HG02981 (cell line): ENCODE results near the gene MGRN1.
"Not testable (repeated sequence)": the region's sequence is repeated elsewhere in the genome, so short reads cannot be mapped to it uniquely, and the experiment has no call there.

ENCODE experiments used
- ATAC-seq: cut with Tn5 transposase; IDR thresholded peaks from one replicate; pipeline ENCODE4 v1.9.1; 2021; ENCODE audit warnings: mild to moderate bottlenecking, moderate library complexity; ENCODE audit not compliant: unreplicated experiment

The MGRN1 gene

GRCh38 chr16:4650443-4651074 lies 25.9 kb downstream of the MGRN1 start:
- not testable (repeated sequence) for ATAC-seq

GRCh38 chr16:4651827-4652226 lies 27.2 kb downstream of the MGRN1 start:
- no peak for ATAC-seq

GRCh38 chr16:4652561-4652960 lies 27.9 kb downstream of the MGRN1 start:
- no peak for ATAC-seq

GRCh38 chr16:4654011-4654963 lies 29.7 kb downstream of the MGRN1 start:
- no peak for ATAC-seq

GRCh38 chr16:4654964-4655590 lies 30.5 kb downstream of the MGRN1 start:
- no peak for ATAC-seq

GRCh38 chr16:4655801-4656200 lies 31.2 kb downstream of the MGRN1 start:
- no peak for ATAC-seq

- no peak for ATAC-seq
Observed at GRCh38 chr16:4656221-4656620, 31.6 kb downstream of the MGRN1 start.

- ATAC-seq, result no peak
Observed at GRCh38 chr16:4656695-4657686, 32.4 kb downstream of the MGRN1 start.

- ATAC-seq, result no peak
Observed at GRCh38 chr16:4659363-4660353, 35.0 kb downstream of the MGRN1 start.

GRCh38 chr16:4660454-4661007 lies 35.9 kb downstream of the MGRN1 start:
- ATAC-seq, result peak; percentile 49

- no peak for ATAC-seq
Observed at GRCh38 chr16:4661661-4662060, 37.0 kb downstream of the MGRN1 start.

- ATAC-seq, result no peak
Observed at GRCh38 chr16:4663465-4663776, 38.8 kb downstream of the MGRN1 start.

- no peak for ATAC-seq
Observed at GRCh38 chr16:4663777-4664465, 39.3 kb downstream of the MGRN1 start.

GRCh38 chr16:4664538-4665418 lies 40.2 kb downstream of the MGRN1 start:
- no peak for ATAC-seq

- no peak for ATAC-seq
Observed at GRCh38 chr16:4666537-4667202, 42.0 kb downstream of the MGRN1 start.

GRCh38 chr16:4667203-4667963 lies 42.8 kb downstream of the MGRN1 start:
- no peak for ATAC-seq
